Esophagus squamous epithelium (tissue), 4 donors: ENCODE measurements around the gene LRRC18.

ENCODE experiments used
- POLR2A ChIP-seq, 4 donors: fragments of 450-650 bp; IDR thresholded peaks; one replicate each; pipeline ENCODE4 v1.6.1; 2017; ENCODE audit warnings: antibody characterized with exemption in 4 of 4, mild to moderate bottlenecking in 4 of 4, moderate library complexity in 3 of 4
- TF ChIP-seq, protein P1 (sequence below), 6 experiments: fragments of 450-650 bp in 4 of 6; fragments of 200-600 bp in 2 of 6; sonication (generic) in 2 of 6; IDR thresholded peaks; one replicate each; pipeline ENCODE4 v1.5.1; 2016 to 2019; ENCODE audit warnings: antibody characterized with exemption in 6 of 6, mild to moderate bottlenecking in 4 of 6, moderate library complexity in 4 of 6

DNA sequence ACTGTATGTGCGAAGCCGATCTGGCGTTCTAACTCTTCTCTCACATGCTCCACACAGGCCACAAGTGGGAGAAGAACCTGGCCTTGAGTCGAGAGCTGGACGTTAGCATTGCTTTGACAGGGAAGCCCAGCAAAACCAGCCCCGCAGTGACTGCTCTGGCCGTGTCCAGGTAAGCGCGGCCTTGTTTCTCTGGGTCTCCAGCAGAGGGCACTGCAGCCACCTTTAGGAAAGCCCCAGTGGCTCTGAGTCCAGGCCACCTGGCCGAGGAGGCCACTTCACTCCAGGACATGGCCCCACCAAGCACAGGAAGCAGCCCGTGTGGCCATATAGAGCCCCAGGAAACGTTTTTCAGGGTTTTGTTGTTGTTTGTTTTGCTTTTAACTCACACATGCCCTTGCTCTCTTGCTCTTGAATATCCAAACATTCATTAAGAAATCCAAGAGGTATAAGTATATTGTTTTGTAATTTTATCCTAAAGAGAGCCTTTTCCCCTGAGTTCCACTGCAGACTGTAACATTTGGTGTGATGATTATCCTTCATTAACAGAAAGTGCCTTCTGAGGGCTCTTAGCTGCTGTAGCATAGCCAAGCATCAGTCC is 41.8 kb upstream of the LRRC18 start:
- TF ChIP-seq, protein P1, sequence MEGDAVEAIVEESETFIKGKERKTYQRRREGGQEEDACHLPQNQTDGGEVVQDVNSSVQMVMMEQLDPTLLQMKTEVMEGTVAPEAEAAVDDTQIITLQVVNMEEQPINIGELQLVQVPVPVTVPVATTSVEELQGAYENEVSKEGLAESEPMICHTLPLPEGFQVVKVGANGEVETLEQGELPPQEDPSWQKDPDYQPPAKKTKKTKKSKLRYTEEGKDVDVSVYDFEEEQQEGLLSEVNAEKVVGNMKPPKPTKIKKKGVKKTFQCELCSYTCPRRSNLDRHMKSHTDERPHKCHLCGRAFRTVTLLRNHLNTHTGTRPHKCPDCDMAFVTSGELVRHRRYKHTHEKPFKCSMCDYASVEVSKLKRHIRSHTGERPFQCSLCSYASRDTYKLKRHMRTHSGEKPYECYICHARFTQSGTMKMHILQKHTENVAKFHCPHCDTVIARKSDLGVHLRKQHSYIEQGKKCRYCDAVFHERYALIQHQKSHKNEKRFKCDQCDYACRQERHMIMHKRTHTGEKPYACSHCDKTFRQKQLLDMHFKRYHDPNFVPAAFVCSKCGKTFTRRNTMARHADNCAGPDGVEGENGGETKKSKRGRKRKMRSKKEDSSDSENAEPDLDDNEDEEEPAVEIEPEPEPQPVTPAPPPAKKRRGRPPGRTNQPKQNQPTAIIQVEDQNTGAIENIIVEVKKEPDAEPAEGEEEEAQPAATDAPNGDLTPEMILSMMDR (IDR thresholded peaks at IDR 0.05), result peak; percentile 66 to 83 (median 74)
- no peak for TF ChIP-seq POLR2A (IDR thresholded peaks at IDR 0.05)
